NT2/D1 (cell line): ENCODE results near the gene P4HB.

Experiments
- DNase-seq: peaks from one replicate; pipeline ENCODE4 v3.0.0-alpha.2; 2011; ENCODE audit warnings: low read depth, low spot score
- H3K27me3 ChIP-seq: 2 replicates; pipeline ENCODE4 v1.6.0; 2011; ENCODE audit warnings: mild to moderate bottlenecking; ENCODE audit not compliant: insufficient read length, insufficient read depth
- H3K36me3 ChIP-seq: 2 replicates; pipeline ENCODE4 v1.6.1; 2011; ENCODE audit warnings: mild to moderate bottlenecking, low read length, mixed read lengths; ENCODE audit not compliant: insufficient read depth, insufficient read length
- H3K4me1 ChIP-seq: 2 replicates; pipeline ENCODE4 v1.5.1; 2011; ENCODE audit not compliant: insufficient read depth, insufficient read length
- H3K4me3 ChIP-seq: 2 replicates; pipeline ENCODE4 v1.5.1; 2011; ENCODE audit warnings: low read depth; ENCODE audit not compliant: insufficient read length
- H3K9ac ChIP-seq: 2 replicates; pipeline ENCODE4 v1.6.0; 2011; ENCODE audit warnings: low read depth; ENCODE audit not compliant: insufficient read length
- H3K9me3 ChIP-seq: 2 replicates; pipeline ENCODE4 v1.5.1; 2011; ENCODE audit warnings: mild to moderate bottlenecking, low read length; ENCODE audit not compliant: insufficient read depth
- SUZ12 ChIP-seq: IDR thresholded peaks from 2 replicates; pipeline ENCODE4 v1.6.1; 2011; ENCODE audit not compliant: insufficient read length, insufficient read depth; ENCODE audit errors: extremely low read depth
- YY1 ChIP-seq: IDR thresholded peaks from 2 replicates; pipeline ENCODE4 v1.6.1; 2011; ENCODE audit not compliant: insufficient read length, insufficient read depth
- ZNF274 ChIP-seq: IDR thresholded peaks from 2 replicates; pipeline ENCODE4 v1.6.1; 2011; ENCODE audit warnings: mild to moderate bottlenecking, low read depth, low read length

P4HB gene

DNA sequence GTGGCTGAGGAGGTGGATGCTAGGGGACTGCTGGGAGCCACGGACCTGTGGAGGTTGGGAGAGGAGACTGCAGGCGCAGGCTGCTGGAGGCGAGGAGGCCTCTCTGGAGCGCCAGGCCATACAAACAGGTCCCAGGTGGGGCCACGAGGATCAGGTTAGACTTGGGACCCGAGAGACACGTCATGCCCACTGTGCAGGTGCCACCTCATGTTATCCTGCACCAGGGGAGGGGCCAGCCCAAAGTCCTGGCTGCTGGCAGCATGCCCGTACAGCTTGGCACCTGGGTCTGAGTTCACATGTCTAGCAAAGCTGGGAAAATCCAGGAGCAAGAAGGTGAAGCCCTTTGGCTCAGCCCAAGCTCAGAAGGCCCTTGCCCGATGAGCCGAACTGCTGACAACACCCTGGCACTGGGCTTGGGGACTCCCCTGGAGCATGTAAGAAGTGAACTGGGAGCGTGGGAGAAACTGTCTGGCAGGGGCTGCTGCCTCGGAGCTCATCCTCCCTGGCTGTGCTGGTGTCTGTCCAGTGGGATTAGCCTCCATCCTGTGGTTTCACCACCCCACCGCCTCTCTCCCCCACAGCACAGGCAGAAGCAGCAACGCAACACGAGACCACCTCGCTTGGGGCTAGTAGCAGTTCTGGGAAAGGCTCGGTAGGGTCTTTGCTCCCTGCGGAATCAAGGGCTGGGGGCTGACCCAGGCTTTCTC lies 5.6 kb upstream of the P4HB start:
- no peaks in the 10 kb centered on the region for H3K9me3 ChIP-seq
- peaks cover 76% of the 10 kb centered on the region for H3K36me3 ChIP-seq
- H3K9ac ChIP-seq: peak overlapping the region; percentile 58
- H3K27me3 ChIP-seq: no peaks in the 10 kb centered on the region
- TF ChIP-seq SUZ12: no peak
- TF ChIP-seq ZNF274: no peak
- TF ChIP-seq YY1: no peak
- H3K4me1 ChIP-seq: peaks cover 42% of the 10 kb centered on the region
- no peak for DNase-seq
- H3K4me3 ChIP-seq: no peak overlapping the region

- DNase-seq: no peak
- H3K4me3 ChIP-seq: no peak overlapping the region
Observed at GRCh38 chr17:81865358-81865732, 5.0 kb upstream of the P4HB start.

GRCh38 chr17:81863833-81864768 lies 3.8 kb upstream of the P4HB start:
- no peak for DNase-seq
- Histone ChIP-seq H3K9ac (peak overlapping the region; percentile 34), H3K9me3 (no peaks in the 10 kb centered on the region), H3K36me3 (peaks cover 67% of the 10 kb centered on the region), H3K4me1 (peaks cover 38% of the 10 kb centered on the region), H3K27me3 (no peaks in the 10 kb centered on the region), H3K4me3 (no peak overlapping the region)
- no peak for TF ChIP-seq YY1
- TF ChIP-seq ZNF274: no peak
- TF ChIP-seq SUZ12: no peak

More at GRCh38 chr17:81865358-81865732, 5.0 kb upstream of the P4HB start:
- peak overlapping the region; percentile 58 for H3K9ac ChIP-seq
- TF ChIP-seq ZNF274: no peak
- TF ChIP-seq SUZ12: no peak
- no peak for TF ChIP-seq YY1
- peaks cover 73% of the 10 kb centered on the region for H3K36me3 ChIP-seq
- peaks cover 42% of the 10 kb centered on the region for H3K4me1 ChIP-seq
- H3K27me3 ChIP-seq: no peaks in the 10 kb centered on the region
- H3K9me3 ChIP-seq: no peaks in the 10 kb centered on the region

DNA sequence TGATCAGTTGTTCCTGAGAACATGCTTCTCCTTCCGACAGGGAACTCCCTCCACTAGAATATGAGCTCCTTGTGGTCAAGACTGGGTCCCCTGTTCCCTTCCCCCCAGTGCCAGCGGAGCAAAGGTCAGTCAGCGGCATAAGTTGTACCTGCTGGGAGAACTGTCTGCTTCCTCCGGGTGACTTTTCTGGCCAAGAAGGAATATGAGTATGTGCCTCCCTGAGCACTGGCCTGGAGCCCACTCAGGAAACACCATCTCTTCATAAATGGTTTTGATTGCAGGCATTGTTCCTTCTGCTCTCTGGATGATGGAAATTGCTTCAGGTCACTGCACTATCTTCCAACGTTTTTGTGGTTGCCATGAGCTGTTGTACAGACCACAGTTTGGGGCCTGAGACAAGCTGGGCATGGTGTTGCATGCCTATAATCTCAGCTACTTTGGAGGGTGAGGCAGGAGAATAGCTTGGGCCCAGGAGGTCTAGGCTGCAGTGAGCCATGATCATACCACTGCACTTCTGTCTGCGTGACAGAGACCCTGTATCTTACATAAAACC lies 2.9 kb upstream of the P4HB start:
- no peak for DNase-seq
- no peak overlapping the region for H3K4me3 ChIP-seq
- H3K9ac ChIP-seq: peak overlapping the region; percentile 61
- peaks cover 37% of the 10 kb centered on the region for H3K4me1 ChIP-seq
- no peaks in the 10 kb centered on the region for H3K9me3 ChIP-seq
- H3K27me3 ChIP-seq: no peaks in the 10 kb centered on the region
- no peak for TF ChIP-seq YY1
- no peak for TF ChIP-seq ZNF274
- TF ChIP-seq SUZ12: no peak
- peaks cover 69% of the 10 kb centered on the region for H3K36me3 ChIP-seq

GRCh38 chr17:81860756-81861568 lies 627 bp upstream of the P4HB start:
- peaks cover 73% of the 10 kb centered on the region for H3K36me3 ChIP-seq
- DNase-seq: peak; percentile 97
- no peaks in the 10 kb centered on the region for H3K27me3 ChIP-seq
- peak overlapping the region; percentile 93 for H3K9ac ChIP-seq
- peak overlapping the region; percentile 99 for H3K4me3 ChIP-seq
- H3K9me3 ChIP-seq: no peaks in the 10 kb centered on the region
- no peak for TF ChIP-seq SUZ12
- TF ChIP-seq YY1: peak; percentile 41
- H3K4me1 ChIP-seq: peaks cover 22% of the 10 kb centered on the region

DNA sequence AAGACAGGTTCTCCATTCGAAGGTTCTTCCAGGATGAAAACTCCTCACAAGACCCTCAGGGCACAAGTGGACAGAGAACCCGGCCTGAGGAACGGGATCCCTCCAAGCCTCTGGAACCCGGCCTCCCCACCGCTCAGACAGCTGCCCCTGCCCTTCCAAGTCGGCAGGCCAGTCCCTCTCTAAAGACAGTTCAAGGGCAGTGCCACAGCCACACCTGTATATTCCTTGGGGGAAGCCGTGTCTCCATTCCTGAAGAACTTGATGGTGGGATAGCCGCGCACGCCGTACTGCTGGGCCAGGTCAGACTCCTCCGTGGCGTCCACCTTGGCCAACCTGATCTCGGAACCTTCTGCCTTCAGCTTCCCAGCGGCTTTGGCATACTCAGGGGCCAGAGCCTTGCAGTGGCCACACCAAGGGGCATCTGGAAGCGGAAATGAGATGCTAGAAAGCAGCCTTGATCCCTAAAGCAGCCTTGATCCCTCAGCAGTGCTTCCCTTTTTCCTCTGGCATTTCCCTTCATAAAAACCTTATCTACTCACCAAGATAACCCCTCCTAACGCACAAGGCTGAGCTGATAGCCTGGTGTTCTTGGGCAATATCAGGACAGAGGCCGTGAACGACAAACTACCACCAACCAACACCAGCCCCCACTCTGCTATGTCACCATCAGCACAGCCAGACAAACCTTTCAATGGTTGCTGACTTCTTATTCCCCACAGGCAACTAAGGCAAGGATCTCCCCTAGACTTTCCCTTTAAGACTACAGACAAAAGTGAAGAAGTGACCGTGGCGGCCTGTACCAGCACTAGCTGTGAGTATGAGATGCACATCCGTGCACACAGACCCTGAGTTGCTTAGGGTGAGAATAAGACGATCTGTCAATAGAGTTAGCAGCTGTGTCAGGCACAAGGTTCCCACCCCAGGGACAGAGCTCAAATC lies 1.1 kb downstream of the P4HB start:
- Histone ChIP-seq H3K36me3 (peaks cover 74% of the 10 kb centered on the region), H3K4me1 (peaks cover 15% of the 10 kb centered on the region), H3K4me3 (peak overlapping the region; percentile 79), H3K9me3 (no peaks in the 10 kb centered on the region), H3K9ac (peak overlapping the region; percentile 82), H3K27me3 (no peaks in the 10 kb centered on the region)
- no peak for DNase-seq
- TF ChIP-seq YY1: no peak
- TF ChIP-seq SUZ12: no peak
- no peak for TF ChIP-seq ZNF274
